ENCODE measurements around the gene IRS2. TPM values are rescaled to one million over a fixed set of nuclear protein-coding genes. Genes with fewer than 3 reads are reported as not detected.

The IRS2 gene
- total RNA-seq, 1 donor from 2014 or later, result 20.1 TPM

DNA sequence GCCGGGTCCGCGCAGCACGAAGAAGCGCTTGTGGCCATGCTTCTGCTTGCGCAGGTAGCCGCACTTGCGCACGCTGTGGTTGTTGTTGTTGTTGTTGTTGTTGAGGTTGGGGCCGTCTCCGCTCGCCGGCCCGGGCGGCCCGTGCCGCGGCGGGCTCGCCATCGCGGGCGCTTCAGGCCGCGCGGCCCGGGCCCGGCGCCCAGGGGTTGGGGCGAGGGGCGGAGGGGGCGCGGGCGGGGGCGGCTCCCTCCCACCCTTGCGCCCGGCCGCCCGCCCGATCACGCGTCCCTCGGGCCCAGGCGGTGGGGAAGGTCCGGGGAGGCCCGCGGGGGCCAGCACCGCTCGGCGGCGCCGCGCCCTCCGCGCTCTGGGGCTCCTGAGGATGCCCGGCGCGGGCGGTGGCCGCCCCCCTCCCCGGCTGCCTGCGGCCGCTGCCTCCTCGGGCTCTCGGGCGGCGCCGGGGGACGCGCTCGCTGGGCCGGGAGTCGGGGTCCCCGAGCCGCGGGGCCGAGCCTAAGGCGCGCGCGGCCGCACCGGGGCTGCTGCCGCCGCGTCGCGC lies 412 bp downstream of the IRS2 start:
- Histone ChIP-seq H3K4me3 (ENCODE audit: insufficient read depth, low read depth, low read length) (peak overlapping the region; percentile 69), H3K4me1 (ENCODE audit: insufficient read depth, low read length) (peaks cover 15% of the 10 kb centered on the region), H3K9ac (ENCODE audit: low read length) (peak overlapping the region; percentile 84), H3K4me2 (ENCODE audit: low read length) (peak overlapping the region; percentile 91), H3K9me3 (ENCODE audit: insufficient read depth, low read depth, low read length) (no peaks in the 10 kb centered on the region), H3K27me3 (ENCODE audit: insufficient read depth, low read length) (no peaks in the 10 kb centered on the region), H2AFZ (ENCODE audit: low read depth, low read length) (peak overlapping the region; percentile 52), H3K79me2 (ENCODE audit: insufficient read depth, low read length) (peaks cover 39% of the 10 kb centered on the region), H3K36me3 (ENCODE audit: insufficient read depth, low read length) (no peaks in the 10 kb centered on the region), H4K20me1 (ENCODE audit: insufficient read depth, low read length) (peaks cover 13% of the 10 kb centered on the region), H3K27ac (ENCODE audit: low read depth, low read length) (peak overlapping the region; percentile 66)
- DNase-seq (ENCODE audit: low read depth) (no peak), FAIRE-seq (no peak)
- peak overlapping the region; percentile 74 for H3K4me3 Mint-ChIP-seq (ENCODE audit: unreplicated experiment)
- H3K27me3 Mint-ChIP-seq (ENCODE audit: low read depth, unreplicated experiment), result no peaks in the 10 kb centered on the region
- H3K9me3 Mint-ChIP-seq (ENCODE audit: unreplicated experiment), result no peaks in the 10 kb centered on the region
- H3K36me3 Mint-ChIP-seq (ENCODE audit: low read depth, unreplicated experiment), result peaks cover 2% of the 10 kb centered on the region
- H3K4me1 Mint-ChIP-seq (ENCODE audit: low read depth, unreplicated experiment), result peaks cover 10% of the 10 kb centered on the region
- no peak overlapping the region for H3K27ac Mint-ChIP-seq (ENCODE audit: unreplicated experiment)
- TF ChIP-seq, protein P1, sequence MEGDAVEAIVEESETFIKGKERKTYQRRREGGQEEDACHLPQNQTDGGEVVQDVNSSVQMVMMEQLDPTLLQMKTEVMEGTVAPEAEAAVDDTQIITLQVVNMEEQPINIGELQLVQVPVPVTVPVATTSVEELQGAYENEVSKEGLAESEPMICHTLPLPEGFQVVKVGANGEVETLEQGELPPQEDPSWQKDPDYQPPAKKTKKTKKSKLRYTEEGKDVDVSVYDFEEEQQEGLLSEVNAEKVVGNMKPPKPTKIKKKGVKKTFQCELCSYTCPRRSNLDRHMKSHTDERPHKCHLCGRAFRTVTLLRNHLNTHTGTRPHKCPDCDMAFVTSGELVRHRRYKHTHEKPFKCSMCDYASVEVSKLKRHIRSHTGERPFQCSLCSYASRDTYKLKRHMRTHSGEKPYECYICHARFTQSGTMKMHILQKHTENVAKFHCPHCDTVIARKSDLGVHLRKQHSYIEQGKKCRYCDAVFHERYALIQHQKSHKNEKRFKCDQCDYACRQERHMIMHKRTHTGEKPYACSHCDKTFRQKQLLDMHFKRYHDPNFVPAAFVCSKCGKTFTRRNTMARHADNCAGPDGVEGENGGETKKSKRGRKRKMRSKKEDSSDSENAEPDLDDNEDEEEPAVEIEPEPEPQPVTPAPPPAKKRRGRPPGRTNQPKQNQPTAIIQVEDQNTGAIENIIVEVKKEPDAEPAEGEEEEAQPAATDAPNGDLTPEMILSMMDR (IDR thresholded peaks at IDR 0.05; ENCODE audit: insufficient read depth, low read depth, low read length), result no peak
- no peak for TF ChIP-seq EZH2 (IDR thresholded peaks at IDR 0.05; ENCODE audit: insufficient read depth, low read length)

DNA sequence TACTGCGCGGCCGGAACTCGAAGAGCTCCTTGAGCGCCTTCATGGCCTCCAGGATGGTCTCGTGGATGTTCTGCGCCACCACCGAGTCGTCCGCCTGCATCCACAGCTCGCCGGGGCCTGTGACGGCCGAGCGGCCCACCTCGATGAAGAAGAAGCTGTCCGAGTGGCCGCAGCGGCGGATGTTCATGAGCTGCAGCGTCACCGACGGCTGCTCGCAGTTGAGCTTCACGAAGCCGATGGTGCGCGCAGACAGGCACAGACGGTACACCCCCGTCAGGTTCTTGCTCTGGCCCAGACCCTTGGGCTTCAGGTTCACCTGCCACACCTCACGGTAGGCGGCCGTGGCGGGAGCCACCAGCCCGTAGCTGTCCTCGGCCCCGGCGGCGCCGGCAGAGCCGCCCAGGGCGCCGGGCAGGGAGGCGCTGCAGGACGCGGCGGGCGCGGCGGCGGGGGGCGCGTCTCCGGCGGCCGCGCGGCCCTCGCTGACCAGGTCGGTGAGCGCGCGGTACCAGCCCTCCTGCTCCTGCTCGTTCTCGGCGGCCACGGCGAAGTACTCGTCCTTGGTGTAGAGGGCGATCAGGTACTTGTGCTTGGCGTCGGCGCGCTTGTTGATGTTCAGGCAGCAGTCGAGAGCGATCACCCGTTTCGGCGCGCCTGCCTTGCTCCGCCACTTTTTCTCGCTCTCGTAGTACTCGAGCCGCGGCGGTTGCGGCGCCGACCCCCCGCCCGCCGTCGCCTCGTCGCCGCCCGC lies 1.1 kb downstream of the IRS2 start:
- no peaks in the 10 kb centered on the region for H3K9me3 ChIP-seq (ENCODE audit: insufficient read depth, low read depth, low read length)
- H3K4me1 ChIP-seq (ENCODE audit: insufficient read depth, low read length), result peaks cover 20% of the 10 kb centered on the region
- peak overlapping the region; percentile 91 for H3K4me2 ChIP-seq (ENCODE audit: low read length)
- Mint-ChIP-seq H3K36me3 (ENCODE audit: low read depth, unreplicated experiment) (peaks cover 4% of the 10 kb centered on the region), H3K9me3 (ENCODE audit: unreplicated experiment) (no peaks in the 10 kb centered on the region), H3K4me3 (ENCODE audit: unreplicated experiment) (peak overlapping the region; percentile 82), H3K27me3 (ENCODE audit: low read depth, unreplicated experiment) (no peaks in the 10 kb centered on the region), H3K27ac (ENCODE audit: unreplicated experiment) (peak overlapping the region; percentile 18), H3K4me1 (ENCODE audit: low read depth, unreplicated experiment) (peaks cover 13% of the 10 kb centered on the region)
- peaks cover 46% of the 10 kb centered on the region for H3K79me2 ChIP-seq (ENCODE audit: insufficient read depth, low read length)
- peak overlapping the region; percentile 84 for H3K9ac ChIP-seq (ENCODE audit: low read length)
- FAIRE-seq (no peak), DNase-seq (ENCODE audit: low read depth) (peak; percentile 57)
- peak overlapping the region; percentile 52 for H2AFZ ChIP-seq (ENCODE audit: low read depth, low read length)
- H3K27me3 ChIP-seq (ENCODE audit: insufficient read depth, low read length), result no peaks in the 10 kb centered on the region
- H3K27ac ChIP-seq (ENCODE audit: low read depth, low read length), result peak overlapping the region; percentile 66
- no peak for TF ChIP-seq EZH2 (IDR thresholded peaks at IDR 0.05; ENCODE audit: insufficient read depth, low read length)
- TF ChIP-seq, protein P1 (IDR thresholded peaks at IDR 0.05; ENCODE audit: insufficient read depth, low read depth, low read length), result no peak
- peaks cover 19% of the 10 kb centered on the region for H4K20me1 ChIP-seq (ENCODE audit: insufficient read depth, low read length)
- peak overlapping the region; percentile 69 for H3K4me3 ChIP-seq (ENCODE audit: insufficient read depth, low read depth, low read length)
- H3K36me3 ChIP-seq (ENCODE audit: insufficient read depth, low read length), result no peaks in the 10 kb centered on the region

All from astrocyte (in vitro differentiated cells and primary cell).